Measurements from ENCODE around the gene OGFRL1.

The OGFRL1 gene

GRCh38 chr6:71317441-71317840 lies 28.8 kb downstream of the OGFRL1 start:
- H3K4me2 ChIP-seq (ENCODE audit: low read depth, low read length, poor library complexity, severe bottlenecking): no peak overlapping the region
- no peak overlapping the region for H3K27ac ChIP-seq (ENCODE audit: low read depth, low read length)
- H3K9me3 ChIP-seq (ENCODE audit: insufficient read depth, low read length): no peaks in the 10 kb centered on the region
- no peak overlapping the region for H2AFZ ChIP-seq (ENCODE audit: low read depth, low read length, severe bottlenecking)
- no peaks in the 10 kb centered on the region for H3K79me2 ChIP-seq (ENCODE audit: insufficient read depth, low read length)
- no peaks in the 10 kb centered on the region for H3K9me2 ChIP-seq (replicated peaks; ENCODE audit: insufficient read depth, low read length)
- H3K9ac ChIP-seq (ENCODE audit: low read length): no peak overlapping the region
- H3K4me3 ChIP-seq (ENCODE audit: insufficient read depth, low read length, poor library complexity, severe bottlenecking): no peak overlapping the region
- no peaks in the 10 kb centered on the region for H3K27me3 ChIP-seq (ENCODE audit: low read length)
- TF ChIP-seq CTCF (IDR thresholded peaks at IDR 0.05; ENCODE audit: insufficient read depth, low read length, poor library complexity, severe bottlenecking) (no peak), EZH2phosphoT487 (conservative IDR thresholded peaks at IDR 0.05; ENCODE audit: low read length) (no peak)
- H3F3A ChIP-seq (ENCODE audit: insufficient read depth): no peaks in the 10 kb centered on the region
- no peaks in the 10 kb centered on the region for H3K36me3 ChIP-seq (ENCODE audit: low read length)
- no peaks in the 10 kb centered on the region for H4K20me1 ChIP-seq (ENCODE audit: low read depth, low read length)

GRCh38 chr6:71320041-71320440 lies 31.4 kb downstream of the OGFRL1 start:
- H2AFZ ChIP-seq (ENCODE audit: low read depth, low read length, severe bottlenecking): no peak overlapping the region
- no peaks in the 10 kb centered on the region for H4K20me1 ChIP-seq (ENCODE audit: low read depth, low read length)
- TF ChIP-seq EZH2phosphoT487 (conservative IDR thresholded peaks at IDR 0.05; ENCODE audit: low read length) (no peak), CTCF (IDR thresholded peaks at IDR 0.05; ENCODE audit: insufficient read depth, low read length, poor library complexity, severe bottlenecking) (no peak)
- no peak overlapping the region for H3K9ac ChIP-seq (ENCODE audit: low read length)
- H3K4me2 ChIP-seq (ENCODE audit: low read depth, low read length, poor library complexity, severe bottlenecking): no peak overlapping the region
- no peaks in the 10 kb centered on the region for H3K36me3 ChIP-seq (ENCODE audit: low read length)
- H3K27ac ChIP-seq (ENCODE audit: low read depth, low read length): no peak overlapping the region
- no peaks in the 10 kb centered on the region for H3K9me2 ChIP-seq (replicated peaks; ENCODE audit: insufficient read depth, low read length)
- H3K27me3 ChIP-seq (ENCODE audit: low read length): no peaks in the 10 kb centered on the region
- no peaks in the 10 kb centered on the region for H3K9me3 ChIP-seq (ENCODE audit: insufficient read depth, low read length)
- H3K79me2 ChIP-seq (ENCODE audit: insufficient read depth, low read length): no peaks in the 10 kb centered on the region
- H3F3A ChIP-seq (ENCODE audit: insufficient read depth): no peaks in the 10 kb centered on the region
- H3K4me3 ChIP-seq (ENCODE audit: insufficient read depth, low read length, poor library complexity, severe bottlenecking): no peak overlapping the region

GRCh38 chr6:71321314-71321713 lies 32.7 kb downstream of the OGFRL1 start:
- Histone ChIP-seq H3F3A (ENCODE audit: insufficient read depth) (no peaks in the 10 kb centered on the region), H3K79me2 (ENCODE audit: insufficient read depth, low read length) (no peaks in the 10 kb centered on the region), H3K9me2 (replicated peaks; ENCODE audit: insufficient read depth, low read length) (no peaks in the 10 kb centered on the region), H3K9me3 (ENCODE audit: insufficient read depth, low read length) (no peaks in the 10 kb centered on the region), H4K20me1 (ENCODE audit: low read depth, low read length) (no peaks in the 10 kb centered on the region), H3K9ac (ENCODE audit: low read length) (no peak overlapping the region), H2AFZ (ENCODE audit: low read depth, low read length, severe bottlenecking) (no peak overlapping the region), H3K27ac (ENCODE audit: low read depth, low read length) (no peak overlapping the region), H3K4me2 (ENCODE audit: low read depth, low read length, poor library complexity, severe bottlenecking) (no peak overlapping the region), H3K4me3 (ENCODE audit: insufficient read depth, low read length, poor library complexity, severe bottlenecking) (no peak overlapping the region), H3K36me3 (ENCODE audit: low read length) (no peaks in the 10 kb centered on the region), H3K27me3 (ENCODE audit: low read length) (no peaks in the 10 kb centered on the region)
- TF ChIP-seq CTCF (IDR thresholded peaks at IDR 0.05; ENCODE audit: insufficient read depth, low read length, poor library complexity, severe bottlenecking) (no peak), EZH2phosphoT487 (conservative IDR thresholded peaks at IDR 0.05; ENCODE audit: low read length) (no peak)

Data from SU-DHL-6 (cell line).